CD14-positive monocyte (primary cell): Measurements from ENCODE around the gene LRPPRC. TPM values are rescaled to one million over a fixed set of nuclear protein-coding genes. Genes with fewer than 3 reads are reported as not detected.

Source experiments
- DNase-seq, 3 donors: peaks; one replicate each; pipeline ENCODE4 v3.0.0-alpha.2; 2011 to 2022
- H2AFZ ChIP-seq: 2 replicates; pipeline ENCODE4 v1.6.0; 2012; ENCODE audit warnings: mild to moderate bottlenecking, low read depth, low read length, inconsistent platforms; ENCODE audit not compliant: insufficient read depth, poor library complexity, severe bottlenecking
- H3K27ac ChIP-seq, 2 donors: 1 replicate in 1 of 2; 2 replicates in 1 of 2; pipeline ENCODE4 v1.5.1; 2012 to 2013; ENCODE audit warnings: low read length in 2 of 2, control low read depth in 1 of 2, inconsistent platforms in 1 of 2, low read depth in 1 of 2, mild to moderate bottlenecking in 1 of 2
- H3K27me3 ChIP-seq, 2 donors: one replicate each; pipeline versions ENCODE4 v1.6.0 to v1.6.1; 2011 to 2013; ENCODE audit warnings: low read length in 2 of 2; ENCODE audit not compliant: control insufficient read depth in 2 of 2, insufficient read depth in 2 of 2
- H3K36me3 ChIP-seq, 2 donors: replicated peaks in 1 of 2; 1 replicate in 1 of 2; 2 replicates in 1 of 2; pipeline versions ENCODE4 v1.5.1 to v1.6.1; 2012 to 2013; ENCODE audit warnings: low read length in 2 of 2, control low read depth in 1 of 2, inconsistent platforms in 1 of 2, mild to moderate bottlenecking in 1 of 2; ENCODE audit not compliant: insufficient read depth in 2 of 2, control insufficient read depth in 1 of 2
- H3K4me1 ChIP-seq, 2 donors: 1 replicate in 1 of 2; 2 replicates in 1 of 2; pipeline versions ENCODE4 v1.5.1 to v1.6.1; 2012 to 2013; ENCODE audit warnings: low read length in 2 of 2, control low read depth in 1 of 2, inconsistent platforms in 1 of 2, mild to moderate bottlenecking in 1 of 2, moderate library complexity in 1 of 2; ENCODE audit not compliant: insufficient read depth in 2 of 2, control insufficient read depth in 1 of 2
- H3K4me2 ChIP-seq: replicated peaks from 2 replicates; pipeline ENCODE3; 2012; ENCODE audit warnings: low read length, moderate library complexity, mild to moderate bottlenecking; ENCODE audit not compliant: poor library complexity, severe bottlenecking; ENCODE audit errors: extremely low read depth
- H3K4me3 ChIP-seq, 3 experiments: fragments of 200-600 bp in 1 of 3; sonication (generic) in 1 of 3; replicated peaks in 1 of 3; 1 replicate in 2 of 3; 2 replicates in 1 of 3; pipeline ENCODE4 v1.5.1; 2011 to 2013; ENCODE audit warnings: low read length in 3 of 3, mild to moderate bottlenecking in 3 of 3, control low read depth in 2 of 3, low read depth in 2 of 3, inconsistent platforms in 1 of 3, moderate library complexity in 1 of 3
- H3K79me2 ChIP-seq: 2 replicates; pipeline ENCODE4 v1.6.0; 2012; ENCODE audit warnings: mild to moderate bottlenecking, control low read depth, inconsistent platforms, low read length, moderate library complexity; ENCODE audit not compliant: insufficient read depth
- H3K9ac ChIP-seq: 2 replicates; pipeline ENCODE4 v1.6.0; 2017; ENCODE audit warnings: low read length, mild to moderate bottlenecking; ENCODE audit not compliant: insufficient read depth, poor library complexity, severe bottlenecking
- H3K9me3 ChIP-seq, 2 donors: replicated peaks in 1 of 2; 1 replicate in 1 of 2; 2 replicates in 1 of 2; pipeline versions ENCODE4 v1.5.1 to v1.6.1; 2012 to 2013; ENCODE audit warnings: low read length in 2 of 2, control low read depth in 1 of 2; ENCODE audit not compliant: control insufficient read depth in 1 of 2, insufficient read depth in 1 of 2
- H4K20me1 ChIP-seq: 2 replicates; pipeline ENCODE4 v1.6.0; 2012; ENCODE audit warnings: mild to moderate bottlenecking, low read length, control low read depth, moderate library complexity; ENCODE audit not compliant: insufficient read depth
- H3K27ac Mint-ChIP-seq, 7 donors: one replicate each; pipeline ENCODE4 v1.8.0; 2020; ENCODE audit warnings: mild to moderate bottlenecking in 7 of 7, mixed read lengths in 7 of 7, moderate library complexity in 6 of 7, inconsistent platforms in 2 of 7
- H3K27me3 Mint-ChIP-seq, 3 donors: one replicate each; pipeline ENCODE4 v1.8.0; 2021 to 2022; ENCODE audit warnings: low read depth in 3 of 3, mild to moderate bottlenecking in 3 of 3, mixed read lengths in 3 of 3, moderate library complexity in 3 of 3, inconsistent platforms in 1 of 3
- H3K36me3 Mint-ChIP-seq, 2 donors: one replicate each; pipeline ENCODE4 v1.8.0; 2020; ENCODE audit warnings: mixed read lengths in 2 of 2, inconsistent platforms in 1 of 2, mild to moderate bottlenecking in 1 of 2
- H3K4me1 Mint-ChIP-seq: one replicate; pipeline ENCODE4 v1.8.0; 2020; ENCODE audit warnings: mild to moderate bottlenecking, mixed read lengths
- H3K4me3 Mint-ChIP-seq, 2 donors: one replicate each; pipeline ENCODE4 v1.8.0; 2020; ENCODE audit warnings: mild to moderate bottlenecking in 2 of 2, mixed read lengths in 2 of 2, moderate library complexity in 1 of 2
- H3K9me3 Mint-ChIP-seq, 7 donors: one replicate each; pipeline ENCODE4 v1.8.0; 2020 to 2022; ENCODE audit warnings: mixed read lengths in 7 of 7, mild to moderate bottlenecking in 6 of 7, moderate library complexity in 6 of 7, inconsistent platforms in 2 of 7
- WGBS: methylation state at CpG from one replicate; pipeline ENCODE4 v1.1.5; 2013; ENCODE audit warnings: missing lambda C conversion rate; ENCODE audit not compliant: insufficient coverage; 5-methylcytosine and 5-hydroxymethylcytosine counted together
- intact Hi-C, 2 donors: fragments of 100-400 bp; cut with micrococcal nuclease; formaldehyde crosslinking; loops; one replicate each; pipeline versions ENCODE4 v1.15.0 to v1.15.1; 2023
- polyA plus RNA-seq, 3 donors: library from polyadenylated mRNA; depleted of rRNA in 1 of 3; unstranded in 2 of 3; stranded (reverse) in 1 of 3; fragments of 300-500 nt in 2 of 3; fragments of >200 nt in 1 of 3; fragmentation: Illumina TruSeq in 2 of 3; gene quantifications; 1 replicate in 2 of 3; 2 replicates in 1 of 3; pipeline ENCODE4 v1.2.3, GENCODE V29; 2012 to 2021
- TF ChIP-seq, protein P1 (sequence below): fragments of 200-600 bp; IDR thresholded peaks from one replicate; pipeline ENCODE4 v1.8.0; 2022; ENCODE audit warnings: antibody characterized with exemption, mild to moderate bottlenecking

LRPPRC gene
- polyA plus RNA-seq, 3 donors = 15.5 to 25.0 (median 24.8) TPM

DNA sequence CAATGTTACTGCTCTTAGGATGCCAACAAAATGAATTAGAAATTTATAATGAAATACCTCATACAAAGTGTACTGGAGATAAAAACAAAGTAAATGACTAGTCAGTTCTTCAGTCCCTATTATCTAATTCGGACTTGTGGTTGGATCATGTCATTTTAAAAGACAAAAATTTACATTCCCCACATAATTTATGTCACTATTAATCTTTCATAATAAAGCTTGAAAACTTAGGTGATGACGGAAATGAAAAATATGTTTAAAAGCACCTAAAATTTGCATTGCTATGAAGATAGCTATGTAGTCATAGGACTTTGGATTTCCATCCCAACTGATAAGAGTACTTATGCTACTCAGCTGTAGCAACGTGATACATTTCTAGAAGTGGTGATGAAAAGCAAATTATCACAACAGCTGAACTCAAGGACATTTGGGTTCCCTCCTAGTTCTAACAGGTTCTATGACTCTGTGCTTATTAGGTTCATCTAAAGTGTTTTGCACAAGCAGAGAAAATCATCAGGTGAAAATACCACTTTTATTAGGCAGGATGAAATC, 58.4 kb downstream of the LRPPRC start:
- no peak for DNase-seq
- H3K9me3 ChIP-seq = no peaks in the 10 kb centered on the region
- no peak overlapping the region for H3K9ac ChIP-seq
- H3K36me3 Mint-ChIP-seq = peaks cover 48 to 57% of the 10 kb centered on the region in 2 donors
- H4K20me1 ChIP-seq = no peaks in the 10 kb centered on the region
- H3K27ac Mint-ChIP-seq = no peak overlapping the region
- TF ChIP-seq, protein P1, sequence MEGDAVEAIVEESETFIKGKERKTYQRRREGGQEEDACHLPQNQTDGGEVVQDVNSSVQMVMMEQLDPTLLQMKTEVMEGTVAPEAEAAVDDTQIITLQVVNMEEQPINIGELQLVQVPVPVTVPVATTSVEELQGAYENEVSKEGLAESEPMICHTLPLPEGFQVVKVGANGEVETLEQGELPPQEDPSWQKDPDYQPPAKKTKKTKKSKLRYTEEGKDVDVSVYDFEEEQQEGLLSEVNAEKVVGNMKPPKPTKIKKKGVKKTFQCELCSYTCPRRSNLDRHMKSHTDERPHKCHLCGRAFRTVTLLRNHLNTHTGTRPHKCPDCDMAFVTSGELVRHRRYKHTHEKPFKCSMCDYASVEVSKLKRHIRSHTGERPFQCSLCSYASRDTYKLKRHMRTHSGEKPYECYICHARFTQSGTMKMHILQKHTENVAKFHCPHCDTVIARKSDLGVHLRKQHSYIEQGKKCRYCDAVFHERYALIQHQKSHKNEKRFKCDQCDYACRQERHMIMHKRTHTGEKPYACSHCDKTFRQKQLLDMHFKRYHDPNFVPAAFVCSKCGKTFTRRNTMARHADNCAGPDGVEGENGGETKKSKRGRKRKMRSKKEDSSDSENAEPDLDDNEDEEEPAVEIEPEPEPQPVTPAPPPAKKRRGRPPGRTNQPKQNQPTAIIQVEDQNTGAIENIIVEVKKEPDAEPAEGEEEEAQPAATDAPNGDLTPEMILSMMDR = no peak
- no peaks in the 10 kb centered on the region for H3K9me3 Mint-ChIP-seq
- H3K4me1 ChIP-seq = no peaks in the 10 kb centered on the region
- no peak overlapping the region for H2AFZ ChIP-seq
- intact Hi-C loops = no loop called here
- H3K27me3 Mint-ChIP-seq = no peaks in the 10 kb centered on the region
- no peaks in the 10 kb centered on the region for H3K79me2 ChIP-seq
- no peaks in the 10 kb centered on the region for H3K27me3 ChIP-seq
- H3K27ac ChIP-seq = no peak overlapping the region
- H3K4me3 ChIP-seq = no peak overlapping the region
- H3K4me3 Mint-ChIP-seq = no peak overlapping the region
- H3K4me2 ChIP-seq = no peak overlapping the region
- no peaks in the 10 kb centered on the region for H3K4me1 Mint-ChIP-seq
- WGBS = no CpG with 5 or more reads among the region's 3 CpGs
- H3K36me3 ChIP-seq = peaks cover 47 to 79% of the 10 kb centered on the region in 2 donors

DNA sequence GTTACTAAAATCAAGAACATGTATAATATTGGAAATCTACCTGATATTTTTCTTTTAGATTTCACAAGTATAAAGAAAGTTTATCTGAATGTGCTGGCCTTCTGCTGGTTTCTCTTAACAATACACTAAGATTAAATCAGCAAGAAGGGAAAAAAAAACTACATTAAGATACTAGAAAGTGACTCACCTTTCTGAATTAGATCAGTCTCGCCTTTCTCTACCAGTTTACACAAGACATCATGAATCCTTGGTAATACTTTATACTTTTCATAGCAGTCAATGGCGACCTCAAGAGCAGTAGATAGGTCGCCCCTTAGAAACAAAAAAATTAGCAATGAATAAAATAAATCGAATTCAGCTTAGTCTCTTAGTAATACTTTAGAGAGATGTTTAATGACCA, 61.2 kb downstream of the LRPPRC start:
- Mint-ChIP-seq H3K4me1 (no peaks in the 10 kb centered on the region), H3K9me3 (no peaks in the 10 kb centered on the region), H3K36me3 (peaks cover 44 to 61% of the 10 kb centered on the region in 2 donors)

More for the DNA sequence above, 61.2 kb downstream of the LRPPRC start:
- Histone ChIP-seq H3K4me3 (no peak overlapping the region), H3K9ac (no peak overlapping the region), H3K9me3 (no peaks in the 10 kb centered on the region), H3K79me2 (no peaks in the 10 kb centered on the region), H3K4me2 (no peak overlapping the region), H3K36me3 (peaks cover 52 to 78% of the 10 kb centered on the region in 2 donors), H3K27ac (no peak overlapping the region), H3K27me3 (no peaks in the 10 kb centered on the region), H3K4me1 (no peaks in the 10 kb centered on the region), H2AFZ (no peak overlapping the region), H4K20me1 (no peaks in the 10 kb centered on the region)
- intact Hi-C loops = no loop called here
- 100% methylated on average over 1 of the region's 4 CpGs for WGBS
- no peak for DNase-seq
- Mint-ChIP-seq H3K27me3 (no peaks in the 10 kb centered on the region), H3K27ac (no peak overlapping the region), H3K4me3 (no peak overlapping the region)
- TF ChIP-seq, protein P1 = no peak
